AG04450 (cell line): ENCODE results near the gene PHF24. TPM values are rescaled to one million over a fixed set of nuclear protein-coding genes. Genes with fewer than 3 reads are reported as not detected.
A peak's percentile ranks its signal among the peaks of the same experiment; 100 is the strongest.
"Not testable (repeated sequence)": the region's sequence is repeated elsewhere in the genome, so short reads cannot be mapped to it uniquely, and the experiment has no call there.

Experiments used
- CTCF ChIA-PET: fragments of 300-600, 350-600 bp; formaldehyde crosslinking; extraction: SDS; loops from one replicate; lab custom pipeline; 2022; ENCODE audit warnings: antibody characterized with exemption, inconsistent platforms; lab: Charles Lee
- POLR2A ChIA-PET: fragments of 350-600 bp; formaldehyde crosslinking; extraction: SDS; loops from one replicate; lab custom pipeline; 2021; ENCODE audit warnings: antibody characterized with exemption, inconsistent platforms; lab: Yijun Ruan, JAX
- DNase-seq: peaks from one replicate; pipeline ENCODE4 v3.0.0-alpha.2; 2011; ENCODE audit warnings: low read depth, low spot score
- H3K27ac ChIP-seq: one replicate; pipeline ENCODE4 v1.5.1; 2012; ENCODE audit warnings: low read depth, low read length, control low read depth
- H3K27me3 ChIP-seq: one replicate; pipeline ENCODE4 v1.6.0; 2012; ENCODE audit warnings: low read length; ENCODE audit not compliant: control insufficient read depth, insufficient read depth
- H3K4me3 ChIP-seq: 2 replicates; pipeline ENCODE4 v1.5.1; 2011; ENCODE audit warnings: mild to moderate bottlenecking, low read depth, low read length, control low read depth
- H3K9me3 ChIP-seq: 2 replicates; pipeline ENCODE4 v1.5.1; 2012; ENCODE audit warnings: low read length; ENCODE audit not compliant: control insufficient read depth, insufficient read depth
- CTCF ChIP-seq: IDR thresholded peaks from 2 replicates; pipeline ENCODE4 v1.5.1; 2011; ENCODE audit warnings: low read depth, low read length, control low read depth, inconsistent platforms
- polyA plus RNA-seq: library from polyadenylated mRNA; depleted of rRNA; stranded (reverse); fragments of >200 nt; gene quantifications from 2 replicates; pipeline ENCODE4 v1.2.3, GENCODE V29; 2011

Gene PHF24
- polyA plus RNA-seq, 1 experiment = not detected

DNA sequence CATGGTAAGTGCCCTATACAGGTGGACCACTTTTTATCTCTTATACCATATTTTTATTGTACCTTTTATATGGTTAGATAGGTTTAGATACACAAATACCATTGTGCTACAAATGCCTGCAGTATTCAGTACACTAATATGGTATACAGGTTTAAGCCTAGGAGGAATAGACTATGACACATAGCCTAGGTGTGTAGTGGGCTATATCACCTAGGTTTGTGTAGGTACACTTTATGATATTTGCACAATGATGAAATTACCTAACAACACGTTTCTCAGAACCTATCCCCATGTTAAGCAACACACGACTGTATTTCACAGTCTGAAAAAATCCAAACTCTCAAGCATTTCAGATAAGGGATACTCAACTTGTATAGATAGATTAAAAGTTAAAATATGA is 9.6 kb upstream of the PHF24 start:
- Histone ChIP-seq H3K27me3 (peaks cover 12% of the 10 kb centered on the region), H3K4me3 (no peak overlapping the region), H3K27ac (no peak overlapping the region), H3K9me3 (no peaks in the 10 kb centered on the region)
- no peak for DNase-seq
- no peak for TF ChIP-seq CTCF
- ChIA-PET POLR2A (no interaction called here), CTCF (no interaction called here)

GRCh38 chr9:34954225-34954624 is 3.9 kb upstream of the PHF24 start:
- no peak for TF ChIP-seq CTCF
- H3K27ac ChIP-seq = no peak overlapping the region
- DNase-seq = no peak
- H3K4me3 ChIP-seq = no peak overlapping the region
- POLR2A ChIA-PET = no interaction called here
- H3K27me3 ChIP-seq = peaks cover 34% of the 10 kb centered on the region
- no peaks in the 10 kb centered on the region; the same call in 1 of the 2 replicates for H3K9me3 ChIP-seq
- CTCF ChIA-PET = no interaction called here

DNA sequence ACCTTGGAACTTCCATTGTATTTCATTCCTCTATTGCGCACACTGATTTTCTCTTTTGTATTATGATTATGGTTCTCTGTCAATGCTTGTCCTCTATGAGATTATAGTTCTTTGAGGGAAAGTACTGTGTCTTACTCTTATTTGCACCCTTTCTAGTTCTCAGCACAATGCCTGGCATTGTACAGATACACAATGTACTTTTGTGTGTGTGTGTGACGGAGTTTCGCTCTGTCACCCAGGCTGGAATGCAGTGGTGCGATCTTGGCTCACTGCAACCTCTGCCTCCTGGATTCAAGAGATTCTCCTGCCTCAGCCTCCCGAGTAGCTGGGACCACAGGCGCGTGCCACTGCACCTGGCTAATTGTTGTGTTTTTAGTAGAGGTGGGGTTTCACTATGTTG is 2.0 kb upstream of the PHF24 start:
- CTCF ChIA-PET, H3K4me3 ChIP-seq, POLR2A ChIA-PET, DNase-seq, H3K27ac ChIP-seq, H3K9me3 ChIP-seq: not testable (repeated sequence)
- peaks cover 51% of the 10 kb centered on the region for H3K27me3 ChIP-seq

DNA sequence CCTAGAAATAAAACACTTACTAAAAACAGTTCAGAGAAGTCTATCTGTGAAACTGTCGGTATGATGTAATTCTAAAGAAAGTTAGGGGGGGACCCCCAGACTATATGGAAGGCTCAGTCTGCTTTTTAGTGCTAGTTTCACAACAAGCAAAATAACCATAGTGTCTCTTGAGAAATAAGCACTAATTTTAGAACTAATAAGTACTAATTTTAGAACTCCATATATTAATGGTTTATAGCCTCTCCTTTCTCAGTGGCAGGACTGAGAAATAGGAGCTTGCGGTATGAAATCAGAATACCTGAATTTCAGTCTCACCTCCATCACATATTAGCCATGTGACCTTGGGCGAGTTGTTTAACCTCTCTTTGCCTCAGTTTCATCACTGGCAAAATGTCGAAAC is 1.4 kb upstream of the PHF24 start:
- ChIA-PET POLR2A (no interaction called here), CTCF (no interaction called here)
- Histone ChIP-seq H3K9me3 (no peaks in the 10 kb centered on the region; the same call in 1 of the 2 replicates), H3K4me3 (no peak overlapping the region), H3K27me3 (peaks cover 57% of the 10 kb centered on the region), H3K27ac (no peak overlapping the region)
- DNase-seq = no peak
- no peak for TF ChIP-seq CTCF

GRCh38 chr9:34958411-34958982 is 412 bp downstream of the PHF24 start:
- CTCF ChIA-PET = interaction anchor here (2.6 kb wide), 1 partner anchor 59 kb away, joined by 8 read pairs; no protein-coding TSS in a partner anchor
- POLR2A ChIA-PET = no interaction called here
- Histone ChIP-seq H3K9me3 (no peaks in the 10 kb centered on the region; the same call in 1 of the 2 replicates), H3K27ac (no peak overlapping the region), H3K4me3 (peak overlapping the region; percentile 25; the same call in 1 of the 2 replicates), H3K27me3 (peaks cover 63% of the 10 kb centered on the region)
- no peak for TF ChIP-seq CTCF
- DNase-seq = no peak
